Panc1 (cell line): ENCODE results near the gene MLNR.

ENCODE experiments used
- CTCF ChIP-seq: fragments of 450-650 bp; IDR thresholded peaks from 2 replicates; pipeline ENCODE4 v1.5.1; 2017; ENCODE audit warnings: mild to moderate bottlenecking
- POLR2AphosphoS5 ChIP-seq: IDR thresholded peaks from 2 replicates; pipeline ENCODE4 v1.6.1; 2012; ENCODE audit warnings: mild to moderate bottlenecking, low read depth, low read length, moderate library complexity
- REST ChIP-seq, 2 experiments: IDR thresholded peaks; 2 replicates each; pipeline ENCODE4 v1.6.1; 2011 to 2012; ENCODE audit warnings: low read depth in 2 of 2, control low read depth in 1 of 2, low read length in 1 of 2, mild to moderate bottlenecking in 1 of 2, moderate library complexity in 1 of 2; ENCODE audit not compliant: insufficient read depth in 1 of 2
- SIN3A ChIP-seq: IDR thresholded peaks from 2 replicates; pipeline ENCODE4 v1.6.1; 2012; ENCODE audit warnings: low read depth, mild to moderate bottlenecking, low read length, moderate library complexity, borderline replicate concordance; ENCODE audit not compliant: insufficient read depth
- TCF7L2 ChIP-seq: IDR thresholded peaks from 2 replicates; pipeline ENCODE4 v1.6.1; 2011; ENCODE audit warnings: mild to moderate bottlenecking, low read depth, low read length, inconsistent platforms

DNA sequence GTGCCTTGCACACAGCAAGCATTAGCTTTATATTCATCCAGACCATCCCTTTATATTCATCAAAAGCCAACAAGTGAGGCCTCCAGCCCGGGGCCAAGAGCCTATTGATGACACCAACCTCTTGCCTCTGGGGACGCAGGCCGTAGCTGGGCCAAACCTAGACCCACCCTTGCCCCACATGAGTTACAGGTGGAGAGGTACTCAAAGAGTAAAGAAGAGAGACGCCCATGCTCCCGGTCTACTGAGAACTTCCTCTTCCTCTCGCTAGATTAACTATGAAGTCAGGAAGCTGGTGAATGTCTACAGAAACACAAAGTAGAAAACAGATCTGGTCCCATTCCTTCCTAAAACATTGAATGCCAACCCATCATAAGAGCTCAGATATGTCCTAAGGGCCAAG is 3.8 kb upstream of the MLNR start:
- no peak for TF ChIP-seq POLR2AphosphoS5
- TF ChIP-seq CTCF = no peak
- TF ChIP-seq SIN3A = no peak
- no peak for TF ChIP-seq REST (IDR thresholded peaks at IDR 0.05; ENCODE audit: insufficient read depth in 1 of 2, low read depth in 2 of 2, low read length in 1 of 2)
- no peak for TF ChIP-seq TCF7L2
